OCI-M2 (cell line): ENCODE measurements around the gene MAPKAPK2.

Experiments
- DNase-seq: peaks from one replicate; lab custom pipeline; 2025; ENCODE audit not compliant: unreplicated experiment; lab: John Stamatoyannopoulos, UW

The MAPKAPK2 gene

GRCh38 chr1:206702260-206702659 is 17.6 kb downstream of the MAPKAPK2 start:
- no peak for DNase-seq

GRCh38 chr1:206702803-206703202 is 18.1 kb downstream of the MAPKAPK2 start:
- no peak for DNase-seq

GRCh38 chr1:206703661-206704060 is 19.0 kb downstream of the MAPKAPK2 start:
- DNase-seq: no peak

- no peak for DNase-seq
Observed at GRCh38 chr1:206704226-206704625, 19.5 kb downstream of the MAPKAPK2 start.

GRCh38 chr1:206705191-206705590 is 20.5 kb downstream of the MAPKAPK2 start:
- no peak for DNase-seq

- no peak for DNase-seq
Observed at GRCh38 chr1:206705726-206706297, 21.1 kb downstream of the MAPKAPK2 start.

- no peak for DNase-seq
Observed at GRCh38 chr1:206706298-206706791, 21.6 kb downstream of the MAPKAPK2 start.

- DNase-seq: no peak
Observed at GRCh38 chr1:206706806-206707366, 22.2 kb downstream of the MAPKAPK2 start.

GRCh38 chr1:206708058-206708457 is 23.4 kb downstream of the MAPKAPK2 start:
- no peak for DNase-seq

- no peak for DNase-seq
Observed at GRCh38 chr1:206708882-206709281, 24.2 kb downstream of the MAPKAPK2 start.

- no peak for DNase-seq
Observed at GRCh38 chr1:206709322-206709721, 24.6 kb downstream of the MAPKAPK2 start.

- no peak for DNase-seq
Observed at GRCh38 chr1:206709772-206710459, 25.2 kb downstream of the MAPKAPK2 start.

GRCh38 chr1:206710460-206710823 is 25.7 kb downstream of the MAPKAPK2 start:
- DNase-seq: no peak

GRCh38 chr1:206713070-206713469 is 28.4 kb downstream of the MAPKAPK2 start:
- no peak for DNase-seq

GRCh38 chr1:206713910-206714312 is 29.2 kb downstream of the MAPKAPK2 start:
- no peak for DNase-seq

- no peak for DNase-seq
Observed at GRCh38 chr1:206714331-206715058, 29.8 kb downstream of the MAPKAPK2 start.

GRCh38 chr1:206715120-206715519 is 30.4 kb downstream of the MAPKAPK2 start:
- no peak for DNase-seq

- DNase-seq: no peak
Observed at GRCh38 chr1:206715552-206716158, 30.9 kb downstream of the MAPKAPK2 start.

GRCh38 chr1:206716159-206716869 is 31.6 kb downstream of the MAPKAPK2 start:
- no peak for DNase-seq

GRCh38 chr1:206716870-206717673 is 32.4 kb downstream of the MAPKAPK2 start:
- DNase-seq: peak; percentile 24
